Nephron progenitor cell (in vitro differentiated cells): Measurements from ENCODE around the gene ARHGAP8.

Experiments used
- DNase-seq: peaks from one replicate; pipeline ENCODE4 v3.0.0; 2021
- H3K27ac Mint-ChIP-seq: 2 replicates; pipeline ENCODE4 v1.8.0; 2021; ENCODE audit warnings: mild to moderate bottlenecking, moderate library complexity, mixed read lengths
- H3K27me3 Mint-ChIP-seq: 2 replicates; pipeline ENCODE4 v1.8.0; 2021; ENCODE audit warnings: mild to moderate bottlenecking, low read depth, mixed read lengths; ENCODE audit not compliant: poor library complexity
- H3K36me3 Mint-ChIP-seq: 2 replicates; pipeline ENCODE4 v1.8.0; 2021; ENCODE audit warnings: low read depth, mixed read lengths
- H3K4me1 Mint-ChIP-seq: 2 replicates; pipeline ENCODE4 v1.8.0; 2021; ENCODE audit warnings: mixed read lengths
- H3K4me3 Mint-ChIP-seq: 2 replicates; pipeline ENCODE4 v1.8.0; 2021; ENCODE audit warnings: mild to moderate bottlenecking, moderate library complexity, mixed read lengths
- H3K9me3 Mint-ChIP-seq: 2 replicates; pipeline ENCODE4 v1.8.0; 2021; ENCODE audit warnings: mild to moderate bottlenecking, moderate library complexity, mixed read lengths
- CTCF ChIP-seq: fragments of 200-600 bp; sonication (generic); IDR thresholded peaks from 2 replicates; pipeline ENCODE4 v1.5.0; 2021; ENCODE audit warnings: antibody characterized with exemption

The ARHGAP8 gene

GRCh38 chr22:44880610-44881290 lies 128.4 kb downstream of the ARHGAP8 start:
- no peak for TF ChIP-seq CTCF
- Mint-ChIP-seq H3K27me3 (no peaks in the 10 kb centered on the region), H3K4me3 (no peak overlapping the region), H3K4me1 (peaks cover 6% of the 10 kb centered on the region), H3K27ac (peak overlapping the region; percentile 78), H3K9me3 (peaks cover 19% of the 10 kb centered on the region), H3K36me3 (peaks cover 59% of the 10 kb centered on the region)
- DNase-seq: no peak

- Mint-ChIP-seq H3K4me3 (no peak overlapping the region), H3K4me1 (peaks cover 6% of the 10 kb centered on the region), H3K36me3 (peaks cover 57% of the 10 kb centered on the region), H3K9me3 (peaks cover 15% of the 10 kb centered on the region), H3K27me3 (no peaks in the 10 kb centered on the region), H3K27ac (no peak overlapping the region)
- TF ChIP-seq CTCF: no peak
- DNase-seq: no peak
Observed at GRCh38 chr22:44881624-44882023, 129.2 kb downstream of the ARHGAP8 start.

- H3K4me1 Mint-ChIP-seq: peaks cover 6% of the 10 kb centered on the region
- TF ChIP-seq CTCF: no peak
- peak overlapping the region; percentile 29 for H3K27ac Mint-ChIP-seq
- no peak overlapping the region for H3K4me3 Mint-ChIP-seq
- no peak for DNase-seq
- peaks cover 8% of the 10 kb centered on the region for H3K9me3 Mint-ChIP-seq
- H3K36me3 Mint-ChIP-seq: peaks cover 50% of the 10 kb centered on the region
- H3K27me3 Mint-ChIP-seq: no peaks in the 10 kb centered on the region
Observed at GRCh38 chr22:44882226-44882905, 130.0 kb downstream of the ARHGAP8 start.

- H3K4me3 Mint-ChIP-seq: no peak overlapping the region
Observed at GRCh38 chr22:44883011-44883421, 130.6 kb downstream of the ARHGAP8 start.

GRCh38 chr22:44884562-44884961 lies 132.2 kb downstream of the ARHGAP8 start:
- DNase-seq: no peak
- Mint-ChIP-seq H3K9me3 (no peaks in the 10 kb centered on the region), H3K27ac (no peak overlapping the region), H3K4me3 (no peak overlapping the region), H3K36me3 (peaks cover 30% of the 10 kb centered on the region), H3K4me1 (peaks cover 6% of the 10 kb centered on the region), H3K27me3 (no peaks in the 10 kb centered on the region)
- no peak for TF ChIP-seq CTCF

More at GRCh38 chr22:44883011-44883421, 130.6 kb downstream of the ARHGAP8 start:
- Mint-ChIP-seq H3K36me3 (peaks cover 43% of the 10 kb centered on the region), H3K4me1 (peaks cover 6% of the 10 kb centered on the region), H3K27me3 (no peaks in the 10 kb centered on the region), H3K27ac (no peak overlapping the region), H3K9me3 (peaks cover 4% of the 10 kb centered on the region)
- no peak for TF ChIP-seq CTCF
- no peak for DNase-seq
